Spleen (tissue), 7 donors: ENCODE data around the gene GRID2.

Experiments
- POLR2A ChIP-seq, 3 donors: fragments of 450-650 bp; IDR thresholded peaks; one replicate each; pipeline ENCODE4 v1.5.1; 2017; ENCODE audit warnings: antibody characterized with exemption in 3 of 3, mild to moderate bottlenecking in 1 of 3
- POLR2AphosphoS5 ChIP-seq, 3 donors: sonication (generic); formaldehyde crosslinking; IDR thresholded peaks; one replicate each; pipeline ENCODE4 v1.5.1; 2017; ENCODE audit warnings: antibody characterized with exemption in 3 of 3
- TF ChIP-seq, protein P1 (sequence below), 11 experiments: fragments of 200-600 bp in 7 of 11; fragments of 450-650 bp in 4 of 11; sonication (generic) in 4 of 11; IDR thresholded peaks in 8 of 11; conservative IDR thresholded peaks in 3 of 11; 1 replicate in 7 of 11; 2 replicates in 4 of 11; pipeline versions ENCODE4 v1.4.0 to v1.8.0; 2016 to 2021; ENCODE audit warnings: antibody characterized with exemption in 11 of 11, inconsistent platforms in 4 of 11, mild to moderate bottlenecking in 1 of 11
- donor health status: DM: no; HTN: no; CAD: no; lungs with moderate emphysema.
- donor health status: DM: no; HTN: no; CAD: no.
- donor health status: DM: no; HTN: no; CAD: no.

DNA sequence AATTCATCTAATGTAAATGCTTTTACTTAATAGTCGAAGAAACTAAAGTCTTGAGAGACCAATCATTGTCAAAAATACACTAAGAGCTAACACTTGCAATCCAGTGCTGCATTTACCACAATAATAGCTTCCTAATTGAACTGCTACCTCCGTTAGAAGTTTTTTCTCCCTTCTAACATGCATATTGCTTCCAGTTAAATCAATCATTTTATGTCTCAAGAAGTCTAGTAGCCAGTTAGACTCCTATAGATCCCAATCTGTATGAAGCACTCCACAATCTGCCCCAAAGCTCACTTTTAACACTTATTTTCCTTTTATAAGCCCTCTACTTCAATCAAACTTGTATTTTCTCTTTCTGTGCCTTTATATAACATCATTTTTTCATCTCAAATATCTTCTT, 41.4 kb upstream of the GRID2 start:
- TF ChIP-seq POLR2A (IDR thresholded peaks at IDR 0.05) (no peak), POLR2AphosphoS5 (IDR thresholded peaks at IDR 0.05) (no peak)
- TF ChIP-seq, protein P1, sequence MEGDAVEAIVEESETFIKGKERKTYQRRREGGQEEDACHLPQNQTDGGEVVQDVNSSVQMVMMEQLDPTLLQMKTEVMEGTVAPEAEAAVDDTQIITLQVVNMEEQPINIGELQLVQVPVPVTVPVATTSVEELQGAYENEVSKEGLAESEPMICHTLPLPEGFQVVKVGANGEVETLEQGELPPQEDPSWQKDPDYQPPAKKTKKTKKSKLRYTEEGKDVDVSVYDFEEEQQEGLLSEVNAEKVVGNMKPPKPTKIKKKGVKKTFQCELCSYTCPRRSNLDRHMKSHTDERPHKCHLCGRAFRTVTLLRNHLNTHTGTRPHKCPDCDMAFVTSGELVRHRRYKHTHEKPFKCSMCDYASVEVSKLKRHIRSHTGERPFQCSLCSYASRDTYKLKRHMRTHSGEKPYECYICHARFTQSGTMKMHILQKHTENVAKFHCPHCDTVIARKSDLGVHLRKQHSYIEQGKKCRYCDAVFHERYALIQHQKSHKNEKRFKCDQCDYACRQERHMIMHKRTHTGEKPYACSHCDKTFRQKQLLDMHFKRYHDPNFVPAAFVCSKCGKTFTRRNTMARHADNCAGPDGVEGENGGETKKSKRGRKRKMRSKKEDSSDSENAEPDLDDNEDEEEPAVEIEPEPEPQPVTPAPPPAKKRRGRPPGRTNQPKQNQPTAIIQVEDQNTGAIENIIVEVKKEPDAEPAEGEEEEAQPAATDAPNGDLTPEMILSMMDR (IDR thresholded peaks at IDR 0.05 in 8 of 11, conservative IDR thresholded peaks at IDR 0.05 in 3 of 11) = no peak
